Cardiac septum (tissue), 1 donor: Measurements from ENCODE around the gene RFX6. TPM values are rescaled to one million over a fixed set of nuclear protein-coding genes. Genes with fewer than 3 reads are reported as not detected.

Experiments used
- DNase-seq: peaks from one replicate; pipeline ENCODE4 v3.0.0-alpha.2; 2020; ENCODE audit warnings: low spot score
- intact Hi-C: fragments of 100-400 bp; cut with DNase I; formaldehyde crosslinking; loops from one replicate; pipeline ENCODE4 v1.14.0; 2022
- total RNA-seq: library from RNA; stranded (reverse); fragmentation: NEBNext Ultra II Directional; extraction: Animal tissue kit (Norgen Biotek cat#: 25700); gene quantifications from one replicate; pipeline ENCODE4 v1.2.1, GENCODE V29; 2021
- donor health status: DM: no; HTN: no; CAD: no.

The RFX6 gene
- total RNA-seq, 1 donor from 2014 or later = not detected

DNA sequence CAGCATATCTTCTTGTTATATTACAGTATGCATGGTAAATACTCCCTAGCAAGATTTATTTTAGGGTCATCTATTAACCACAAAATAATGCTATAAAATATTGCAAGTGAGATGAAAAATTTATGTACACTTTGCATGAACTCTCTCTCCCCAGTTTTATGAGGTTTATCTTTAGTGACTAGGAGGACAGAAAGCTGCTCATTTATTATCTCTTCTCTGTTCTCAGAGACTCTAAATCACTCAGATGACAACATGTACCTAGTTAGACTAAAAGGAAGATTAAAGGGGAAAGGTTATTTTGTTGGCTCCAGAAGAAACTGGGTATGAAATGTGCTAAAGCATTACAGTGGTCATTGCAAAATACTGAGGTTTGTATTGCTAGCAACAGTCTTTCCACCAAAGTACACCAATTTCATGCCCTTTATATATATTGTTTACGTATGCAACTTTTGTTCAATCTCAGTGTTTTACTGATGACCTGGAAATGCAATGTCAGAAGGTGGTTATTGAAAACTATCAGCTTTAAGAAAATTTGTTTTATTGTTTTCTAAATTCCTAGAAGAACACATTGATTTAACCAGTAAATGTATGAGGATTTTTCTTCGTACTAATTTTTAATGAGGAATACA lies 11.8 kb downstream of the RFX6 start:
- intact Hi-C loops = no loop called here
- DNase-seq = no peak

DNA sequence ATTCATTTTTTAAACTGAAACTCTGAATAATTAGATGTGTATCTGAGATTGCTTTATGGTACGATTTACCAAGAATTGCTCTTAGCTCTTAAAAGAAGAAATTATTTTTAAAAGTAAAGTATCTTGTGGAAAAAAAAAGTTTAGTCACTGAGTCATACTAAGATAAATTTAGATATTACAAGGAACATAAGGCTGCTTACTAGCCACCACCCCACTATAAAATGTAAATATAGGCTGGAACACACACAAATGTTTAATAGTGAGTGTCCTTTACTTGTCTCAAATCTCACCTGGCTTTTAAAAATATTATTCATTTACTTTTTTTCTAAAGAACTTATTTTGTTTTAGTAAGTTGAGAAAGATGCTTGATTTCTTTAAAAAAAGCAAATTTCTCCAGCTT lies 17.6 kb downstream of the RFX6 start:
- no peak for DNase-seq
- intact Hi-C loops = no loop called here

- intact Hi-C loops = no loop called here
- no peak for DNase-seq
Observed at GRCh38 chr6:116895935-116896334, 18.9 kb downstream of the RFX6 start.

- intact Hi-C loops = no loop called here
- DNase-seq = no peak
Observed at GRCh38 chr6:116902634-116903033, 25.6 kb downstream of the RFX6 start.

GRCh38 chr6:116922853-116923548 lies 46.0 kb downstream of the RFX6 start:
- intact Hi-C loops = no loop called here
- DNase-seq = no peak

DNA sequence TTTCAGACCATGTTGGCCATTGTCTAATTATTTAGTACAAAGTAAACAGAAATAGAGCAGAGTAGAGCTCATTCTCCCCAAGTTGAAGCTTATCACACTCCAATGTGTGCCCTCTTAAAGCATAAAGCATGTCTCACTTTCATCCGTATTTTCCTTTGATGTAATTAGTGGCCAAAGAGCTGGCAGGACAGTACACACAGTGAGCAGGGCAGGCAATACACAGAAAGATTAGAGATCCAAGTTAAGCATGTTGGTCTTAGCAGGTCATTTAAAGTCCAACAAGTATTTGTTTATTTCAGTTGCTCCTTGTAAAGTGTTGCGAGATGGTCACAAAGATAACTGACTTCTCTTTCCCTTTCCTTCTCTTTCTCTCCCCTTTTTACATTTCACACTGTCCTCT lies 47.2 kb downstream of the RFX6 start:
- intact Hi-C loops = no loop called here
- no peak for DNase-seq

DNA sequence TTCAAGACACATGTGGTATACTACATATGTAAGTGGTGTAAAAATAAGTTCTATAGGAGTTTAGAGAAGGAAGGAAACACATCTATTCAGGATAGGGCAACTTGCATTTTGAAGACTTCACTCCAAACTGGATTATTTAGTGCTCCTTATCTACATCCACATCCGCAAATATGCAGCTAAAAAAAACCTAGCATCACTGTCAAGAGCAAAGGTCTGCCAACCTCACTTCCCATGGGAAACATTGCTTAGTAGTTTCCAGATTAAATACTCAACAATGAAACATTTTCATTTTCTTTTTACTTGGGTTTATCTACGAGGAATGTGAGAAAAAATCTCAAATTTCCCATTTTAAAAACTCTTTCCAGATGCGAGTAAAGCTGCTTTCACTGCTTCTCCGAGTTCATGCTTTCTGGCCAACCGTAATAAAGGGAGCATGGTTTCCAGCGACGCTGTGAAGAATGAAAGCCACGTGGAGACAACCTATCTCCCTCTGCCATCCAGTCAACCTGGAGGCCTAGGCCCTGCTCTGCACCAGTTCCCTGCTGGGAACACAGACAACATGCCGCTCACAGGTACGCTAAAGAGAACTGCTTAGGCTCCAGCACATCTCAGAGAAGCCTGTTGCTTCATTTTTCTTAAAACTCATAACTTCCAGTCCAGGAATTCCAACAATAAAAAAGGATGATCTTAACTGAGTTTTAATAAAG lies 48.2 kb downstream of the RFX6 start:
- no peak for DNase-seq
- intact Hi-C loops = no loop called here

- no peak for DNase-seq
- intact Hi-C loops = no loop called here
Observed at GRCh38 chr6:116928677-116929076, 51.6 kb downstream of the RFX6 start.

DNA sequence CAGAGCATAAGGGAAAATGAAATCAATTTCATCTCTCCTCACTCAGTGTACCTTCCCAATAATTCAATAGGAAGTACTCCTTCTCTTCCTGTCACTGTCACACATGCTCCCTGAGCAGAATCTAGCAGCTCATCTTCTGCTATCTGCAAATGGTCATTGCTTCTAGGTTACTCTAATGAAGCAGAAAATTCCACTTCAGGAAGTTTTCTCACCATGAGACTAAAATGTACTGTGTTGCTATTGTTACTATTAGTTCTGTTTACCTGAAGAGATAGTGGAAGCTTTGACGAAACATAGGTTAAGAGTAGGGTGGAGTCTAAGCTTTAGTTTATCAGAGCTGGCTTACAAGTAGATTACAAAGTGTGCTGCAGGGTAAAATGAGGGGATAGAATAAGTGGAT lies 52.8 kb downstream of the RFX6 start:
- no peak for DNase-seq
- intact Hi-C loops = no loop called here

DNA sequence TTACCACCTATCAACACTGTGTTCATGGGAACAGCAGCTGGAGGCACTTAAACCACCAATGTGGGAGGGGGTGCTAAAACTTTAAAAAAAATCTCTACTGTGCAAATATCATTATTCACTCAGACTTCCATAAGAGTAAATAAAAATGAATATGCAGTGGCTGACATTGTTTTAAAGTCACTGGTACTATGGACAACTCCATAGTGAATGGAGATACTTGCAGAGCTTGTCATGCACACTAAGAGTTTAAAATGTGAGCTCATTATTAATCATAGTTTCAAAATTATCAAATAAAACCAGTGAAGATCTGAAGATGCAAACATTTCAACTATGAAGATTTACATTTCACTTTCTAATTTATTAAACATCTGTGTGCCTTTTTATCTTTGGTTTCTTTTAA lies 54.4 kb downstream of the RFX6 start:
- intact Hi-C loops = no loop called here

GRCh38 chr6:116932496-116932895 lies 55.5 kb downstream of the RFX6 start:
- intact Hi-C loops = no loop called here
- DNase-seq = no peak

More for the DNA sequence above, 54.4 kb downstream of the RFX6 start:
- DNase-seq = no peak

DNA sequence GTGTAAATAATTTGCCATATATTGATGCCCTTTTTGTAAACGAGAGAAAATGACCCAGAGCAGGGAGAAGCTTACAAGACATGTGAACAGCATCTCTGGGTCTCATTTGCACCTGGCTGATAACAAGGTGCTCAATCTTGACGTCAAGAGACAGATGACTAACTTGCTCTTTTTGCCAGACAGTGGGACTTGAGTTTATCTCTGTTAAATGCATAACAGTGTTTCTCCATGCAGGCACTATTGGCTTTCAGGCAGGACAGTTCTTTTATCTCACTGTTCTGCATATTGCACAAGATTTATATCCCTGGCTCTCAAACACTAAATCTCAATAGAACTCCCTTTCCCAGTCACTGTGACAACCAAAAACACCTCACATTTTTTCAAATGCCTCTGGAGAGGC lies 56.4 kb downstream of the RFX6 start:
- intact Hi-C loops = no loop called here
- no peak for DNase-seq

DNA sequence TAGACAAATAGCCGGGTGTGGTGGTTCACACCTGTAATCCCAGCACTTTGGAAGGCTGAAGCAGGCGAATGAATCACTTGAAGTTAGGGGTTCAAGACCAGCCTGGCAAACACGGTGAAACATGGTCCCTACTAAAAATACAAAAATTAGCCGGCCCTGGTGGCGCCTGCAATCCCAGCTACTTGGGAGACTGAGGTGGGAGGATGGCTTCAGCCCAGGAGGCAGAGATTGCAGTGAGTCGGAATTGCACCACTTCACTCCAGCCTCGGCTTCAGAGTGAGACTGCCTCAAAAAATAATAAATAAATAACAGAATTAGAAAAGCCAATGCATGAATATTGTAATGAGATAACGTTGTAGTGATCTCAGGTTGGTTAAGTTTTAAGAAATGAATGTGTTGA lies 61.3 kb downstream of the RFX6 start:
- DNase-seq = no peak
- intact Hi-C loops = no loop called here

DNA sequence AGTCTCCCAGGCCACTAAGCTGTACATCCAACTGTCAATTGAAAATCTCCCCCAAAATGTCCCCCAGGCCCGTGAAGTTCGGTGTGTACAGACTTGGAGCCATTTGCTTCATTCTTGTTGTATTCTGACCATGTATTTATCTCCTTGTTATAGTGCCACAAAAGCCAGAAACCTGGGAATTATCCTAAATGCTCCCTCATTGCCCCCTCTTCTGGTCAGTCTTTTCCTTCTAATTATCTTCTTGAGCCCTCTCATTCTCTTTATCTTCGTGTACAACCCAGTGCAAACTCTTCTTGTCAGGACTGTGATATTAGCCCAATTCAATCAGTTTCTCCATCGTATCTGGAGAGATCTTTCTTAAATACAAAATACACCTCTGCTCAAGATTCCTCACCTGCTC lies 64.7 kb downstream of the RFX6 start:
- intact Hi-C loops = no loop called here
- no peak for DNase-seq

GRCh38 chr6:116945809-116946208 lies 68.8 kb downstream of the RFX6 start:
- intact Hi-C loops = no loop called here
- DNase-seq = no peak

DNA sequence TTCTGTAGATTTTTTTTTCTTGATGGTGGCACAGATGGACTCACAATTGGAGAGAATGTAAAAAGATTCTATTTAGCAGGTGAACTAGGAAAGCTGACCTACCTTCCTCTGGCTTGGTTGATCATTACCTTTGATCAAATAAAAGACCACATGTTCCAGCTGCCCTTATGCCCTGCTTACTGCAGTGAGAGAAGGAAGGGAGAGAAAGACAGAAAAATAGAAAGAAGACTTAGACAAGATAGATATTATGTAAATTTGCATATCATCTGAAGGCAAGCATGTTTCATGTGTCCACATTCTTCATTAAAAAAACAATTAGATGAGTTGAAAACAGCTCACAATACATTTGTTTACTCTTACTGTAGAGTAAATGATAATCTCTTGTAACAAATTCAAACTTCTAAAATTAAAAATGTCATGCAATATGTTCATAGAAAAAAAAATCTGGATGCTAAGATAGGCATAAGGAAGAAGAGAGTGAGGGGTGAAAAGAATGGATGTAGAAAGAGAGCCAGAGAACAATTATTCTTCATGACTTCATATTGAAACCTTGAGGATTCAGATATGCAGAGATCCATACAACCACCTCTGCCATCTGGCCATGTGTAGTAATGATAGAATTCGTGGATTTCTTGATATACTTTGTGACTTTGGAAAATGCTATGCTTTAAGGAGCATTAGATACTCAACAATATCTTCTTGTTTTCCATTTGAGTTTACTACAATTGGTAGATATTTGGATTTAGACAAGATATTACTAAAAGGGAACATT lies 71.7 kb downstream of the RFX6 start:
- DNase-seq = no peak
- intact Hi-C loops = no loop called here

- intact Hi-C loops = loop anchor here (10.0 kb wide), 1 partner anchor 185 kb away; the partner anchor contains the start of gene FAM162B
- DNase-seq = no peak
Observed at GRCh38 chr6:116949964-116950363, 72.9 kb downstream of the RFX6 start.

DNA sequence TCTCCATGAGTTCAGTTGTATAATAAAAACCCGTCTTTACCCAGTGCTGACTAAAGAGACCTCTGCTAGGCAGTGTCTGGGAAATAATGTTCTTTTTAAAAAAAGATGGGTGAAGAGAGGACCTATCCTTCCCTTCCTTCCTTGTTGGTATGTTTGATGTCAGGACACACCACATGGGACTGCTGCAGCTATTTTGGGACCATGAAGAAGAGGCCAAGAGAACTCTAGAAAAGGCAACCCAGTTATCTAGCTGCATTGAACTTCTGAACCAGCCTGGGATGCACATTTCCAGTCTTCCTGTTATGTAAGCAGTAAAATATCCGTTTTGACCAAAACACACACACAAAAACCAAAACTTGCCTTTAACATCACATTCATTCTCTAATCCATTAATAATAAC lies 77.3 kb downstream of the RFX6 start:
- no peak for DNase-seq
- intact Hi-C loops = loop anchor here (10.0 kb wide), 1 partner anchor 190 kb away; the partner anchor contains the start of gene FAM162B

- intact Hi-C loops = loop anchor here (10.0 kb wide), 1 partner anchor 190 kb away; the partner anchor contains the start of gene FAM162B
- DNase-seq = no peak
Observed at GRCh38 chr6:116954938-116955337, 77.9 kb downstream of the RFX6 start.

- no peak for DNase-seq
- intact Hi-C loops = loop anchor here (10.0 kb wide), 1 partner anchor 191 kb away; the partner anchor contains the start of gene FAM162B
Observed at GRCh38 chr6:116955773-116956172, 78.7 kb downstream of the RFX6 start.
